ENCODE measurements around the gene RPS27A.
"Not testable (repeated sequence)": the region's sequence is repeated elsewhere in the genome, so short reads cannot be mapped to it uniquely, and the experiment has no call there.

Gene RPS27A

DNA sequence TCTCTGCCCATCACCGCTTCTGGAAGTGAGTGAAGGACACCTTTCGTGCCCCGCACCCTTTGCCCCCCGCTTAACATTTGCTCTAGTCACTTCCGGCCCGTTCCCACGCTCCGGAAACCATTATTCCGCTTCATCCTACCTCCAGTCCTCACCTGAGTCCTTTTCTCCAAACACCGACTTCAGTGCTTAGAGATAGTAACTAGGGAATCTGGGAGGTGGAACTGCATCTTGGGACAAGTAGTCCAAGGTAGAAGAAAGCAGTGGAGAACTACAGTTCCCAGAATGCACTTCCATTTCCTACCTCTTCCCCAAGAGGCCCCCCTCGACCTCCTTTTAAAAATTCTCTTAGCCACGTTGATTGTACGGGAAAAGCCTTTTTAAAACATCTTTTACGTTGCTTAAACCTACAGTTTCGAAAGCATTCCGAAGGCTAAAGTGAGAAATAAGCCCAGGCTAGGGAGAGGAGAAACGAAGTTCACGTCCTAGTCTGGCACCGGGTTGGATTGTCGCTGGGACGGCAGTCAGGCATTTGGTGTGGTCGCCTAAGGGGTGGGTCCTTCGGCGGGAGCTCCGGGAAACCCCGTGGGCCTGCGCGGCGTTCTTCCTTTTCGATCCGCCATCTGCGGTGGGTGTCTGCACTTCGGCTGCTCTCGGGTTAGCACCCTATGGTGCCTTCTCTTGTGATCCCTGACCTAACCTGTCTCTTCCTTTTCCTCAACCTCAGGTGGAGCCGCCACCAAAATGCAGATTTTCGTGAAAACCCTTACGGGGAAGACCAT, at the start of gene RPS27A, which contains the start of gene CLHC1:
TSS of gene RPS27A (plus strand) at position 605 of the 779 bp plus-strand sequence. CDS start at position 742, 137 bp downstream.
TSS of gene CLHC1 (minus strand) at position 210 of the 779 bp plus-strand sequence. CDS start 9,882 bp downstream, outside the sequence.
- TF ChIP-seq, protein P1, sequence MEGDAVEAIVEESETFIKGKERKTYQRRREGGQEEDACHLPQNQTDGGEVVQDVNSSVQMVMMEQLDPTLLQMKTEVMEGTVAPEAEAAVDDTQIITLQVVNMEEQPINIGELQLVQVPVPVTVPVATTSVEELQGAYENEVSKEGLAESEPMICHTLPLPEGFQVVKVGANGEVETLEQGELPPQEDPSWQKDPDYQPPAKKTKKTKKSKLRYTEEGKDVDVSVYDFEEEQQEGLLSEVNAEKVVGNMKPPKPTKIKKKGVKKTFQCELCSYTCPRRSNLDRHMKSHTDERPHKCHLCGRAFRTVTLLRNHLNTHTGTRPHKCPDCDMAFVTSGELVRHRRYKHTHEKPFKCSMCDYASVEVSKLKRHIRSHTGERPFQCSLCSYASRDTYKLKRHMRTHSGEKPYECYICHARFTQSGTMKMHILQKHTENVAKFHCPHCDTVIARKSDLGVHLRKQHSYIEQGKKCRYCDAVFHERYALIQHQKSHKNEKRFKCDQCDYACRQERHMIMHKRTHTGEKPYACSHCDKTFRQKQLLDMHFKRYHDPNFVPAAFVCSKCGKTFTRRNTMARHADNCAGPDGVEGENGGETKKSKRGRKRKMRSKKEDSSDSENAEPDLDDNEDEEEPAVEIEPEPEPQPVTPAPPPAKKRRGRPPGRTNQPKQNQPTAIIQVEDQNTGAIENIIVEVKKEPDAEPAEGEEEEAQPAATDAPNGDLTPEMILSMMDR (IDR thresholded peaks at IDR 0.05; ENCODE audit: control insufficient read depth, insufficient read depth, low read depth, low read length, missing control alignments), result no peak
- peak; percentile 88 for DNase-seq (ENCODE audit: low read depth)
- peak within 1 kb of the TSS; percentile 96 for H3K4me3 ChIP-seq (ENCODE audit: control insufficient read depth, low read depth, low read length)

DNA sequence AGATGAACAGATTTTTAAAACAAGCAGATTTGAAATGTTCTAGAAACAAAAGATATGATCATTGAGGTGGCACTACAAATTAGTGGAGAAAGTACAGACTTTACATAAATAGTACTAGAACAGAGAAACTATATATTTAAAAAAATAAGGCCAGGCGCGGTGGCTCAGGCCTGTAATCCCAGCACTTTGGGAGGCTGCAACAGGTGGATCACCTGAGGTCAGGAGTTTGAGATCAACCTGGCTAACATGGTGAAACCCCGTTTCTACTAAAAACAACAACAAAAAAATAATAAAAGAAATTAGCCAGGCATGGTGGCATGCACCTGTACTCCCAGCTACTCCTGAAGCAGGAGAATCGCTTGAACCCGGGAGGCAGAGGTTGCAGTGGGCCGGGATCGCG, 45.7 kb upstream of the RPS27A start:
- not testable (repeated sequence) for DNase-seq (ENCODE audit: low read depth); H3K4me3 ChIP-seq (ENCODE audit: control insufficient read depth, low read depth, low read length)

DNA sequence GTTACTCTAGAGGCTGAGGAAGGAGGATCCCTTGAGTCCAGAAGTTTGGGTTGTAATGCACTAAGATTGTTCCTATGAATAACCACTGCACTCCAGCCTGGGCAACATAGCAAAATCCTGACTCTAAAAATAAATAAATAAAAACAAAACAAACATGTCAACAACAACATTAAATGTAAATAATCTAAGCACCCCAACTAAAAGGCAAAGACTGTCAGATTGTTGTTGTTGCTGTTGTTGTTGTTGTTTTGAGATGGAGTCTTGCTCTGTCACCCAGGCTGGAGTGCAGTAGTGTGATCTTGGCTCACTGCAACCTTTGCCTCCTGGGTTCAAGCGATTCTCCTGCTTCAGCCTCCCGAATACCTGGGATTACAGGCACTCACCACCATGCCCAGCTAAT, 40.6 kb upstream of the RPS27A start:
- H3K4me3 ChIP-seq (ENCODE audit: control insufficient read depth, low read depth, low read length); DNase-seq (ENCODE audit: low read depth): not testable (repeated sequence)

DNA sequence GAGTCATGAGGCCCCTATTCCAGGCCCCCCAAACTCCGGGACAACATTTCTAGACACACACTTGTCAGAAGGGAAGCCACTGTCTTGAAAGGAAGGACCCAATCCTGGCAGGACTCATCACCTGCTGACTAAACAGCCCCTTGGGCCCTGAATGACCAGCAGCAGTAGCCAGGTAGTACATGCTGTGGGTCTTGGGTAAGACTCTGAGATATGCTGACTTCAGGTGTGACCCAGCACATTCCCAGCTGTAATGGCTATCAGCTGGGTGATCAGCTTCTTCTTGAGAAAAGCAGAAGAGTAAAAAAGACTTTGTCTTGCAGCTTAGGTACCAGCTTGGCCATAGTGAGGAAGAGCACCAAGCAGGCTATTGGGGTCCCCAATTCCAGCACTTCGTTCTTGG, 36.0 kb upstream of the RPS27A start:
- no peak overlapping the region for H3K4me3 ChIP-seq (ENCODE audit: control insufficient read depth, low read depth, low read length)
- no peak for DNase-seq (ENCODE audit: low read depth)
- TF ChIP-seq, protein P1 (IDR thresholded peaks at IDR 0.05; ENCODE audit: control insufficient read depth, insufficient read depth, low read depth, low read length, missing control alignments), result no peak

DNA sequence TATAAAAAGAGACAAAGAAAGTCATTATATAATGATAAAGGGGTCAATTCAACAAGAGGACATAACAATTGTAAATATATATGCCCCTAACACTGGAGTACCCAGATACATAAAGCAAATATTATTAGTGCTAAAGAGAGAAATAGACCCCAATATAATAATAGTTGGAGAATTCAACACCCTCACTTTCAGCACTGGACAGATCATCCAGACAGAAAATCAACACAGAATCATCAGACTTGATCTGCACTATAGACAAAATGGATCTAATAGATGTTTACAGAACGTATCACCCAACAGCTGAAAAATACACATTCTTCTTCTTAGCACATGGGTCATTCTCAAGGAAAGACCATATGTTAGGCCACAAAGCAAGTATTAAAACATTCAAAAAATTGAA, 32.1 kb upstream of the RPS27A start:
- TF ChIP-seq, protein P1 (IDR thresholded peaks at IDR 0.05; ENCODE audit: control insufficient read depth, insufficient read depth, low read depth, low read length, missing control alignments), result no peak
- no peak overlapping the region for H3K4me3 ChIP-seq (ENCODE audit: control insufficient read depth, low read depth, low read length)
- no peak for DNase-seq (ENCODE audit: low read depth)

DNA sequence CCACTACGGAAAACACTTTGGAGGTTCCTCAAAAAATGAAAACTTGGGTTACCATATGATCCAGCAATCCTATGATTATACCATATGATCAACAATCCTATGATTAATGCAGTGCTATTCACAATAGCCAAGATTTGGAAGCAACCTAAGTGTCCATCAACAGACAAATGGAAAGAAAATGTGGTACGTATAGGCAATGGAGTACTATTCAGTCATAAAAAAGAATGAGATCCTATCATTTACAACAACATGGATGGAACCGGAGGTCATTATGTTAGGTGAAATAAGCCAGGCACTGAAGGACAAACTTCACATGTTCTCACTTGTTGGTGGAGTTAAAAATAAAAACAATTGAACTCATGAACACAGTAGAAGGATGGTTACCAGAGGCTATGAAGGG, 28.0 kb upstream of the RPS27A start:
- H3K4me3 ChIP-seq (ENCODE audit: control insufficient read depth, low read depth, low read length), result no peak overlapping the region
- TF ChIP-seq, protein P1 (IDR thresholded peaks at IDR 0.05; ENCODE audit: control insufficient read depth, insufficient read depth, low read depth, low read length, missing control alignments), result no peak
- DNase-seq (ENCODE audit: low read depth), result no peak

DNA sequence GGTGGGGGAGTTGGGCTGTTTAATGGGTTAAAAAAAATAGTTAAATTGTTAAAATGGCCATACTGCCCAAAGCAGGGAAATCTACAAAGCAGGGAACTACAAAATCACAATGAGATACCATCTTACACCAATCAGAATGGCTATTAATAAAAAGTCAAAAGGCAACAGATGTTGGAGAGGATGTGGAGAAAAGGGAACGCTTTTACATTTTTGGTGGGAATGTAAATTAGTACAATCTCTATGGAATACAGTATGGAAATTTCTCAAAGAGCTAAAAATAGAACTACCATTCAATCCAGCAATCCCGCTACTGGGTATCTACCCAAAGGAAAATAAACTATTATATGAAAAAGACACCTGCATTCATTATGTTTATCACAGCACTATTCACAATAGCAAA, 27.5 kb upstream of the RPS27A start:
- DNase-seq (ENCODE audit: low read depth), result no peak
- H3K4me3 ChIP-seq (ENCODE audit: control insufficient read depth, low read depth, low read length), result no peak overlapping the region
- TF ChIP-seq, protein P1 (IDR thresholded peaks at IDR 0.05; ENCODE audit: control insufficient read depth, insufficient read depth, low read depth, low read length, missing control alignments), result no peak

Measured in AG09309 (cell line).